Left lung (tissue), 10 donors: ENCODE results near the gene TMEM181. TPM values are rescaled to one million over a fixed set of nuclear protein-coding genes. Genes with fewer than 3 reads are reported as not detected.

Experiments used
- ATAC-seq: fragments of 200-7000 bp; cut with Tn5 transposase; one replicate; pipeline ENCODE4 v1.9.1; 2020; ENCODE audit warnings: moderate library complexity
- DNase-seq, 4 donors: peaks; one replicate each; pipeline ENCODE4 v3.0.0-alpha.2; 2013 to 2020
- H3K27ac ChIP-seq, 2 donors: fragments of 200-600 bp; sonication (generic) in 1 of 2; one replicate each; pipeline versions ENCODE4 v1.5.0 to v1.8.0; 2020 to 2021
- H3K27me3 ChIP-seq, 2 donors: fragments of 200-600 bp; sonication (generic) in 1 of 2; one replicate each; pipeline versions ENCODE4 v1.5.0 to v1.8.0; 2020 to 2021
- H3K36me3 ChIP-seq, 2 donors: fragments of 200-600 bp; sonication (generic) in 1 of 2; one replicate each; pipeline versions ENCODE4 v1.5.0 to v1.8.0; 2020 to 2021
- H3K4me1 ChIP-seq, 2 donors: fragments of 200-600 bp; one replicate each; pipeline ENCODE4 v1.8.0; 2021
- H3K4me3 ChIP-seq, 2 donors: fragments of 200-600 bp; sonication (generic) in 1 of 2; one replicate each; pipeline versions ENCODE4 v1.5.0 to v1.8.0; 2020 to 2021; ENCODE audit warnings: mild to moderate bottlenecking in 1 of 2
- H3K9me3 ChIP-seq, 2 donors: fragments of 200-600 bp; sonication (generic) in 1 of 2; one replicate each; pipeline versions ENCODE4 v1.5.0 to v1.8.0; 2020 to 2021
- intact Hi-C, 2 donors: fragments of 100-400 bp; cut with DNase I; formaldehyde crosslinking; loops; one replicate each; pipeline versions ENCODE4 v1.11.2 to v1.14.2; 2022
- polyA plus RNA-seq, 6 donors: library from polyadenylated mRNA; unstranded; fragments of 120-200 nt; gene quantifications; one replicate each; pipeline ENCODE4 v1.2.1, GENCODE V29; 2013; ENCODE audit not compliant: insufficient read length in 6 of 6
- total RNA-seq, 2 donors: library from RNA; stranded (reverse); fragmentation: NEBNext Ultra II Directional; extraction: Animal tissue kit (Norgen Biotek cat#: 25700); gene quantifications; one replicate each; pipeline ENCODE4 v1.2.1, GENCODE V29; 2021
- TF ChIP-seq, protein P1 (sequence below), 2 donors: fragments of 200-600 bp; sonication (generic) in 1 of 2; IDR thresholded peaks; one replicate each; pipeline versions ENCODE4 v1.5.0 to v1.8.0; 2021; ENCODE audit warnings: antibody characterized with exemption in 2 of 2
- donor health status: DM: no; HTN: yes; CAD: no.
- donor health status: DM: no; HTN: no; CAD: no.

TMEM181 gene
- total and polyA plus RNA-seq, 8 donors, result 29.9 to 37.0 (median 31.4) TPM

- intact Hi-C loops, result no loop called here
- Histone ChIP-seq H3K27me3 (peaks cover 0 to 7% of the 10 kb centered on the region in 2 donors), H3K4me1 (no peaks in the 10 kb centered on the region), H3K9me3 (no peaks in the 10 kb centered on the region), H3K4me3 (no peak overlapping the region), H3K36me3 (no peaks in the 10 kb centered on the region), H3K27ac (no peak overlapping the region)
- ATAC-seq (no peak), DNase-seq (peak in 1 of 4 donors; percentile 19)
- TF ChIP-seq, protein P1, sequence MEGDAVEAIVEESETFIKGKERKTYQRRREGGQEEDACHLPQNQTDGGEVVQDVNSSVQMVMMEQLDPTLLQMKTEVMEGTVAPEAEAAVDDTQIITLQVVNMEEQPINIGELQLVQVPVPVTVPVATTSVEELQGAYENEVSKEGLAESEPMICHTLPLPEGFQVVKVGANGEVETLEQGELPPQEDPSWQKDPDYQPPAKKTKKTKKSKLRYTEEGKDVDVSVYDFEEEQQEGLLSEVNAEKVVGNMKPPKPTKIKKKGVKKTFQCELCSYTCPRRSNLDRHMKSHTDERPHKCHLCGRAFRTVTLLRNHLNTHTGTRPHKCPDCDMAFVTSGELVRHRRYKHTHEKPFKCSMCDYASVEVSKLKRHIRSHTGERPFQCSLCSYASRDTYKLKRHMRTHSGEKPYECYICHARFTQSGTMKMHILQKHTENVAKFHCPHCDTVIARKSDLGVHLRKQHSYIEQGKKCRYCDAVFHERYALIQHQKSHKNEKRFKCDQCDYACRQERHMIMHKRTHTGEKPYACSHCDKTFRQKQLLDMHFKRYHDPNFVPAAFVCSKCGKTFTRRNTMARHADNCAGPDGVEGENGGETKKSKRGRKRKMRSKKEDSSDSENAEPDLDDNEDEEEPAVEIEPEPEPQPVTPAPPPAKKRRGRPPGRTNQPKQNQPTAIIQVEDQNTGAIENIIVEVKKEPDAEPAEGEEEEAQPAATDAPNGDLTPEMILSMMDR (IDR thresholded peaks at IDR 0.05), result no peak
Observed at GRCh38 chr6:158544428-158544827, 15.5 kb upstream of the TMEM181 start.

DNA sequence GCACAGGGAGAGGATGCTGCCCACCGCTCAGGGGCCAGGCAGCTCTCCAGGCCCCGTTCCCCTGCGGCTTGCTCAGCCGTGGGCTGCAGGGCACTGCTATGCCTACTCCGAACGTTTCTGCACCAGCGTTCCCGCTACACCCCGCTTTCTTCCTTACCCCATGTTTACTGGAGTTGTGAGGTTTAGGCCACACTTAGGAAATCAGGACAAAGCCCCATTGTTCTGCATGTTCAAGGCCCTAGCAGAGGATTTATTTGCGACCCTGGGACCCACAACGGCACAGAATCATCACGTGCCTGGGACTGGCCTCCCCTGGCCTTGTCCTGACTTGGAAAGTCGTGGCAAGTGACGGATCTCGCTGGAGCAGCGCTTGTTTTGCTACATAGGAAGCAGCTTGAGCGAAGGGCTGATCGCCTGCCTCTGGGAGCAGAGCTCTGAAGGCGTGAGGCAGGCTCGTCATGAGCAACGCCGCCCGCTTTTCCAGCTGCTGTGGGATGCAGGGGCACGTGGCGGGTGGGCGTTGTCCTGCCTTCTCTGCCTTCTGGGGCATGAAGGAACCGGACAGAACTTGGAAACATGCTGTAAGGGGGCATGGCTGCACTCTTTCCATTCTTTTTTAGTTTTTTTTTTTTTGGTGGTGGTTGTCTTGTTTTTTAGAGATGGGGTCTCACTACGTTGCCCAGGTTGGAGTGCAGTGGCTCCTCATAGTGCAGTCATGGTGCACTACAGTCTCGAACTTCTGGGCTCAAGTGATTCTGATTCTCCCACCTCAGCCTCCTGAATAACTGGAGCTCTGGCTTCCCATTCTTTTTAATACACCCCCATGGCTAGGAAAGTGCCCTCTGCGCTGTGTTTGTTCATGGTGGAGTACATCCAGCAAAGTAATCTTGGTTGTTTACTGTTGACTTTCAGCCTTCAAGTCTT is 14.6 kb upstream of the TMEM181 start:
- ATAC-seq (no peak), DNase-seq (peak in 1 of 4 donors; percentile 71)
- H3K4me1 ChIP-seq, result no peaks in the 10 kb centered on the region
- no peaks in the 10 kb centered on the region for H3K36me3 ChIP-seq
- no peak overlapping the region for H3K27ac ChIP-seq
- TF ChIP-seq, protein P1 (IDR thresholded peaks at IDR 0.05), result no peak
- H3K4me3 ChIP-seq, result no peak overlapping the region
- intact Hi-C loops, result no loop called here
- no peaks in the 10 kb centered on the region for H3K27me3 ChIP-seq
- H3K9me3 ChIP-seq, result no peaks in the 10 kb centered on the region

DNA sequence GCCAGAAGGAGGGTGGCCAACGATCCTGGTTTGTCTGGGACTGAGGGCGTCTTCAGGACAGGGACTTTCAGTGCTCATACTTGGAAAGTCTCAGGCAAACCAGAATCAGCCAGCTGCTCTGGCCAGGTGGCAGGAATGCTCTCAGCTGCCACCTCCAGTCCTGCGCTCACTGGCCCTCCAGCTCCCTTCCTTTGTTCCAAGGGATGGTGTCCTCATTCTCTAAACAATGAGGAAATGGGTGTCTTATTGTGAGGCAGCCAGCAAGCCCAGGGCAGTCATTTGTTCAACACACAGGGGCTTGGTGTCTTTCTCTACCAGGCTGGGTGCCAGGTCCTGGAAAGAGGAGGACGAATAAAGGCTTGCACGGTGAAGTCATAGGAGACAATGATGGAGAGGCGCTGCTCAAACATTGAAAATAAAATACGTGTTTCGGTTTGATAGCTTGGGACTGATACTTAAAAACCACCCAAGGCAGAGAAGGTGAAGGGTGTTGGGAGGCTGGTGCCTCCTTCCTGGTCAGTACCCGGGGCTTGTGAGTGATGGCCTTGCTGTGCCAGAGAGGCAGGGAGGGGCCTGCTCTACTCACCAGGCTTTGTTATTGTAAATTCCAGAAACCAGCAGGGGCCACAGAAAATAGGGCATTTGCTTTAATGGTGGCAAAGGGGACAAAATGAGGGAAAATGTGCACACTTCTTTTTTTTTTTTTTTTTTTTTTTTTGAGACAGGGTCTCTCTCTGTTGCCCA is 11.3 kb upstream of the TMEM181 start:
- H3K27me3 ChIP-seq, result no peaks in the 10 kb centered on the region
- DNase-seq (no peak), ATAC-seq (no peak)
- H3K9me3 ChIP-seq, result no peaks in the 10 kb centered on the region
- intact Hi-C loops, result no loop called here
- no peaks in the 10 kb centered on the region for H3K36me3 ChIP-seq
- H3K27ac ChIP-seq, result no peak overlapping the region
- H3K4me1 ChIP-seq, result no peaks in the 10 kb centered on the region
- TF ChIP-seq, protein P1 (IDR thresholded peaks at IDR 0.05), result no peak
- no peak overlapping the region for H3K4me3 ChIP-seq

DNA sequence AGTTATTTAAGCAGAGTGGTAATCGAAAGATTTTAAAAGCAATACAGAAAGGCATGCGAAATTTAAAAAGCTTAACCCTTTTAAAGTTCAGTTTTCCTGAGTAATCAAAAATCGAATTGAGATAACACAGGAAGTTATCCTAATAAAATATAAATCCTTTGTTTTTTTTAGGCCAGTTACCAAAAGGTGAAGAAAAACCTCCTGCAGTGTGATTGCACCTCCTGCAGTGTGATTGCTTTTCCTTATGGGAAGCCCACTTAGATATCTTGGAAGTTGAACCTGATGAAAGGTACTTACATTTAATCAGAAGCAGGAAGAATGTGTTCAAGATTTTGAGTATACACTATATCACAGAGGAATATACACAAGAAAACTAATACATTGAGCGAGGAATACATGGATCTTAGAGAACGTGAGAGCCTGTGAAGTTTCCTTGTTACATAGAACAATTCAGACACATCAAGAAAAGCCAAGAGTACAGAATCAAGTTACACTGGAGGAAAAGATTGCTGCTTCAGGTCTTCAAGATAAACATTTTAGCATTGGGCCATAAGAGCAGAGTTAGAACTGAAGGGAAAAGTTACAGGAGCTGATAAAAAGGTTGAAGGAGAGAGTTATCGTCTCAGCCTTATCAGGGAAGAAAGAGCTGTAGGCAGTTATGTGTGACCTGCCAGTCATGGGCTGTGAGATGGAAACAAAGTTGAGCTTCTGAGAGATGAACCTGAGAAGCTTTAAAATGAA is 7.7 kb upstream of the TMEM181 start:
- Histone ChIP-seq H3K27me3 (no peaks in the 10 kb centered on the region), H3K36me3 (no peaks in the 10 kb centered on the region), H3K27ac (no peak overlapping the region), H3K9me3 (no peaks in the 10 kb centered on the region), H3K4me3 (no peak overlapping the region), H3K4me1 (peaks cover 0 to 4% of the 10 kb centered on the region in 2 donors)
- DNase-seq, result no peak
- intact Hi-C loops, result no loop called here
- TF ChIP-seq, protein P1 (IDR thresholded peaks at IDR 0.05), result no peak
- ATAC-seq, result no peak
